GM19351 (cell line): ENCODE measurements around the gene ZNHIT2.

Experiments used
- ATAC-seq: cut with Tn5 transposase; IDR thresholded peaks from one replicate; pipeline ENCODE4 v1.9.1; 2021; ENCODE audit warnings: mild to moderate bottlenecking, moderate library complexity; ENCODE audit not compliant: unreplicated experiment

Gene ZNHIT2

GRCh38 chr11:65107751-65108468 is 9.6 kb downstream of the ZNHIT2 start:
- ATAC-seq = no peak

- no peak for ATAC-seq
These were observed 10.4 kb downstream of the ZNHIT2 start for GRCh38 chr11:65107078-65107477.

- ATAC-seq = no peak
These were observed 12.9 kb downstream of the ZNHIT2 start for GRCh38 chr11:65104628-65105027.

- ATAC-seq = no peak
These were observed 14.0 kb downstream of the ZNHIT2 start for GRCh38 chr11:65103476-65103875.

DNA sequence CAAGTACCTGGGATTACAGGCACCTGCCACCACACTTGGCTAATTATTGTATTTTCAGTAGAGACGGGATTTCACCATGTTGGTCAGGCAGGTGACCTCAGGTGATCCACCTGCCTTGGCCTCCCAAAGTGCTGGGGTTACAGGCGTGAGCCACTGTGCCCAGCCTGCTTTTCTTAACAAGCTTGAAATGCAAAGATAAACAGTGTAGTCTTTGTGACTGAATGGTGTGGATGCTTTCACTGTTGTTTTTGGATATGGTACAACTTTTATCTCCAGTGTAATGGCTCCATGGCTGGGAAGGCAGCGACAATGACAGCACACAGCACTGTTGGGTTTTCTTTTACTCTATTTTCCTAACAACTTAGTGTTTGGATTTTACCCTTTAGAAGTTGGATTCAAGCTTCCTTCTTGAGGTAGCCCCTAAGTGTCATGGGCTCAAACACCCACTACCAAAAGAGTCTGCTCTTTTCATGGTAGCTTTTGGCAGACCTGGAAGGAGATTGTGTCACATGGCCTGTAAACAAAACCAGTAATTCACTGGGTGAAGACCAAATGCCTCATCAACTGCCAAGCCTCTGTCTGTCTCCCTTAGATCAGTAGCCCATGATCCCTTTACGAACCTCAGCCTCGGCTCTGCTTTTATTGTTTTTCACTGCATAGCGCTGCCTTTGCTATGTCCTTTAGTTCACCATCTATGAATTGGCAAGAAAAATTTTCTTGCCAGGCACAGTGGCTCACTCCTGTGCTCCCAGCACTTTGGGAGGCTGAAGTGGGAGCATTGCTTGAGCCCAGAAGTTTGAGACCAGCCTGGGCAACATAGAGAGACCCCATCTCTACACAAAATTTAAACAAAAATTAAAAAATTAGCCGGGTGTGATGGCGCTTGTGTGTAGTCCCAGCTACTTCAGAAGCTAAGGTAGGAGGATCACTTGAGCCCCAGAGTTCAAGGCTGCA is 15.1 kb downstream of the ZNHIT2 start:
- no peak for ATAC-seq

- no peak for ATAC-seq
These were observed 16.7 kb downstream of the ZNHIT2 start for GRCh38 chr11:65100674-65101350.

GRCh38 chr11:65096926-65097325 is 20.6 kb downstream of the ZNHIT2 start:
- no peak for ATAC-seq

GRCh38 chr11:65095974-65096806 is 21.3 kb downstream of the ZNHIT2 start, which contains the start of gene VPS51:
Gene VPS51 (plus strand): TSS chr11:65096214. CDS start chr11:65096251, 37 bp downstream.
- peak; percentile 92 for ATAC-seq

DNA sequence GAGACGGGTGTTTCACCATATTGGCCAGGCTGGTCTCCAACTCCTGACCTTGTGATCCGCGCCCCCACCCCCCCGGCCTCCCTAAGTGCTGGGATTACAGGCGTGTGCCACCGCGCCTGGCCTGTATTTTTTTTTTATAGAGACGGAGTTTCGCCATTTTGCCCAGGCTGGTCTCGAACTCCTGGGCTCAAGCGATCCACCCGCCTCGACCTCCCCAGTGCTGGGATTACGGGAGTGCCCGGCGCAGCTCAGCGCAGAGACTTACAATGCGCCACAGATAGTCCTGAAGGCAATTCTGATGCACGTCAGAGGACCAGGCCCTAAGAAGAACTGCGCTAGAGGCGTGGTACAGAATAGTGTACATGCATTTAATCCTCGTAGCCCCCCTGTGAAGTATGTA is 22.1 kb downstream of the ZNHIT2 start:
- ATAC-seq = no peak

DNA sequence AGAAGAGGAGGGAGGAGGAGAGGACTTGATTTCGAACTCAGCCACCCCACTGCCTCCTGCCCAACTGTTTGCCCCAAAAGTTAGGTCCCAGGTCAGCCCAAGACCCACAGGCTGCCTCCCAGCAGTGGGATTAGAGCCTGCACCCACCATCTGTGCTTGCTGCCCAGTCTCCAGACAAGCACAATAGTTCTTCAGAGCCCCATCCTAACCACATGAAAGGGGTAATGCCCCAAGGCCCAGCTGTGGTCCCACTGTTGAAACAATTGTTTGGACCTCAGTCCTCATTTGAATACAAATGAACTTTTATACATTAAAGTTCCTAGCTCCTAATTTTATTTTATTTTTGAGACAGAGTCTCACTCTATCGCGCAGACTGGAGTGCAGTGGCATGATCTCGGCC is 26.9 kb downstream of the ZNHIT2 start:
- ATAC-seq = no peak

- ATAC-seq = no peak
These were observed 27.9 kb downstream of the ZNHIT2 start for GRCh38 chr11:65089621-65090020.

DNA sequence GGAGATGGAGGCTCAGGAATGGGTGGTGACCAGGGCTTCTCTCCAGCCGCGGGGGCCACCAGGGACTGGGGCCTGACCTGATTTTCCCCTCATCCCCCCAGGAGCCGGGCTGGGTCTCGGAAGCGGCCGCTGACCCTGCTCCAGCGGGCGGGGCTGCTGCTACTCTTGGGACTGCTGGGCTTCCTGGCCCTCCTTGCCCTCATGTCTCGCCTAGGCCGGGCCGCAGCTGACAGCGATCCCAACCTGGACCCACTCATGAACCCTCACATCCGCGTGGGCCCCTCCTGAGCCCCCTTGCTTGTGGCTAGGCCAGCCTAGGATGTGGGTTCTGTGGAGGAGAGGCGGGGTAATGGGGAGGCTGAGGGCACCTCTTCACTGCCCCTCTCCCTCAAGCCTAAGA is 29.7 kb downstream of the ZNHIT2 start:
- ATAC-seq = no peak

GRCh38 chr11:65087216-65087615 is 30.3 kb downstream of the ZNHIT2 start:
- no peak for ATAC-seq

DNA sequence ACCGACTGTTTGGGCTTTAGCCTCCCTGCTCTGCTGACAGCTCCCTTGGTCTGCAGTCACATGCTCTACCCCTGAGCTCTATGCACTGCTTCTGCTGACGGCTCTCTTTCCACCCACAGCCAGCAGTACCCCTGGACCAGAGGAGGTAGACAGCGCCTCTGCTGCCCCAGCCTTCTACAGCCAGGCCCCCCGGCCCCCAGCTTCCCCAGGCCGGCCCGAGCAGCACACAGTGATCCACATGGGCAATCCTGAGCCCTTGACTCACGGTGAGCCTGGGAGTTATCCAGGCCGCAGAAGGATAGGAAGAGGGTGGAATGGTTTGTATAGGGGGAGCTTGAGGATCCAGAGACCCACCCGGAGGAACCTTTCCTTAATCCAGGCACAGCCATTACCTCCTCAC is 30.7 kb downstream of the ZNHIT2 start:
- ATAC-seq = no peak

- no peak for ATAC-seq
These were observed 32.1 kb downstream of the ZNHIT2 start for GRCh38 chr11:65085446-65085845.

DNA sequence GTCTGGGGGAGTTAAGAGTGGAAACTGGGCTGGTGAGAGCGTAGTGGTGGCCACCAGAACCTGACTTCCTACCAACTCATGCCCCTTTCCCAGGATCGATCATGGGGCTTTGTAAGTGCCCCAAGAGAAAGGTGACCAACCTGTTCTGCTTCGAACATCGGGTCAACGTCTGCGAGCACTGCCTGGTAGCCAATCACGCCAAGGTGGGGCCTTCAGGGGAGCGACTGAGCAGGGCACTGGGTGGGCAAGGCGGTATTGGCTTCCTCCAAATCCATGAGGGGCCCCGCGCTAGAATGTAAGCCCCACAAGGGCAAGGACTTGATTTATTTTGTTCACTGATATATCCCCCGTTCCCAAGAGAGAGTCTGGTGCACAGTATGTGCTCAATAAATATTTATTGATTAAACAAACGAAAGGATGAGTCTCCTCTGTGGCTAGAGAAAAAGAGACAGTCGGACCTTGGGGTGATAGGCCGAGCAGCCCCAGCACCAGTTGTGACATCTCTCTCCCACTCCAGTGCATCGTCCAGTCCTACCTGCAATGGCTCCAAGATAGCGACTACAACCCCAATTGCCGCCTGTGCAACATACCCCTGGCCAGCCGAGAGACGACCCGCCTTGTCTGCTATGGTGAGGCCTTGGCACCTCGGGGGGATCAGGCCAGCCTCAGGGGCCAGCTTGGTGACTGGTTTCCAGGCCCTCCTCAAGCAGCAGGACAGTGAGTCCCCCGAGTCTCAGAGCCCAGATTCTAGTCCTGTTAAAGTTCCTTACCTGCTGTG is 32.7 kb downstream of the ZNHIT2 start:
- no peak for ATAC-seq

- ATAC-seq = peak; percentile 80
These were observed 33.5 kb downstream of the ZNHIT2 start, which contains the start of the genes CDCA5 and ZFPL1 for GRCh38 chr11:65083834-65084597. Gene CDCA5 (minus strand): TSS chr11:65084040. CDS start chr11:65083978, 62 bp downstream. Gene ZFPL1 (plus strand): TSS chr11:65084222. CDS start chr11:65084699, 477 bp downstream.

DNA sequence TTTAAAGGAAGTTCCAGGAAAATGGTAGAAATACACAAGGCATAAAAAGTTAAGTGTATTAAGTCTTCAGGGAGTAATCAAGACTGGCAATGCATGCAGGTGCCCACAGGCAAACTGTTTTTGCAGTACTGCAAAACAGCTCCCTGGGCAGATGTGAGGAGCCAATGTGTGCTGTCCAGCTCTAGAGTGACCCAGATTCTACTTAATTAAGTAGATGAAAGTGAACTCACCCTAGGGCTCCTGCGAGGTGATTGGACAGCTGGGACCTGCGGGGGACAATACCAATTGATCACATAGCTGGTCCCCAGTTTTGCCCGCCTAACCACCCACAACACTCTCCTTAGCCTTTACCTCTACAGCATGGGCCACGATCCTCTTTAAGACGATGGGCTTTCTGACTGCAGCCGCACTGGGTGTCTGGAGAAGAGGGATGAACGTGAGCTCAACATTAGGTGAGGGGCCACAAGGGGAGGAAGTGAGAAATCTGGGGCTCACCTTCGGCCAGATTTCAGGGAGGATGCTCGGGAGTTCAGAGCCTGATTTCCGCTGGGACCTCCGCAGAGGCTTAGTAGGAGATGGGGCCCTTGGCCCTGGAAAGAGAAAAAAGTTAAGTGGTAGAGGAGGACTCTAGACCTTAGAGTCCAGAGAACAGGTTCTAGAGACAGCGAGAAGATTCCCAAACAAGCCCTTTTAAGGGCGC is 34.2 kb downstream of the ZNHIT2 start:
- peak; percentile 16 for ATAC-seq
